B cell (primary cell): Measurements from ENCODE around the gene MYRIP. TPM values are rescaled to one million over a fixed set of nuclear protein-coding genes. Genes with fewer than 3 reads are reported as not detected.

Experiments
- ATAC-seq: fragments of 200-7000 bp; cut with Tn5 transposase; one replicate; pipeline ENCODE4 v1.10.0; 2021; ENCODE audit warnings: low read depth, mild to moderate bottlenecking, moderate number of reproducible peaks, moderate library complexity
- CTCF ChIA-PET: fragments of 350-600 bp; sonication (Branson Sonifier 250); formaldehyde crosslinking; loops from one replicate; lab custom pipeline; 2021; ENCODE audit warnings: antibody characterized with exemption, inconsistent platforms; lab: Charles Lee
- POLR2A ChIA-PET: fragments of 350-600 bp; sonication (Branson Sonifier 250); formaldehyde crosslinking; loops from one replicate; lab custom pipeline; 2021; ENCODE audit warnings: antibody characterized with exemption; lab: Charles Lee
- DNase-seq: peaks from one replicate; pipeline ENCODE4 v3.0.0; 2013
- H2AFZ ChIP-seq: 2 replicates; pipeline ENCODE4 v1.6.1; 2012; ENCODE audit warnings: mild to moderate bottlenecking, low read depth, low read length; ENCODE audit not compliant: insufficient read depth, poor library complexity, severe bottlenecking
- H3K27ac ChIP-seq, 2 donors: 1 replicate in 1 of 2; 2 replicates in 1 of 2; pipeline ENCODE4 v1.5.1; 2012 to 2013; ENCODE audit warnings: low read length in 2 of 2, mild to moderate bottlenecking in 2 of 2, moderate library complexity in 1 of 2
- H3K27me3 ChIP-seq, 4 experiments: fragments of 200-600 bp in 1 of 4; sonication (generic) in 1 of 4; replicated peaks in 1 of 4; 1 replicate in 2 of 4; 2 replicates in 2 of 4; pipeline versions ENCODE4 v1.6.1 to v1.7.0; 2013 to 2016; ENCODE audit warnings: low read length in 3 of 4, mild to moderate bottlenecking in 2 of 4, mixed read lengths in 1 of 4, moderate library complexity in 1 of 4; ENCODE audit not compliant: insufficient read depth in 4 of 4, control insufficient read depth in 3 of 4; ENCODE audit errors: control extremely low read depth in 1 of 4
- H3K36me3 ChIP-seq, 2 experiments: replicated peaks in 1 of 2; 1 replicate in 1 of 2; 2 replicates in 1 of 2; pipeline versions ENCODE4 v1.6.1 to v1.7.1; 2013; ENCODE audit warnings: low read length in 1 of 2; ENCODE audit not compliant: insufficient read depth in 2 of 2, control insufficient read depth in 1 of 2; ENCODE audit errors: control extremely low read depth in 1 of 2, extremely low read depth in 1 of 2
- H3K4me1 ChIP-seq, 2 donors: fragments of 200-600 bp in 1 of 2; sonication (generic) in 1 of 2; 1 replicate in 1 of 2; 2 replicates in 1 of 2; pipeline versions ENCODE4 v1.5.1 to v1.6.1; 2013 to 2017; ENCODE audit warnings: low read length in 2 of 2; ENCODE audit not compliant: control insufficient read depth in 2 of 2, insufficient read depth in 2 of 2
- H3K4me2 ChIP-seq: replicated peaks from 2 replicates; pipeline ENCODE3; 2012; ENCODE audit warnings: mild to moderate bottlenecking, low read depth, low read length; ENCODE audit not compliant: poor library complexity, severe bottlenecking
- H3K4me3 ChIP-seq, 5 experiments: fragments of 200-600 bp in 1 of 5; sonication (generic) in 1 of 5; 1 replicate in 3 of 5; 2 replicates in 2 of 5; pipeline versions ENCODE4 v1.5.1 to v1.7.0; 2011 to 2016; ENCODE audit warnings: low read length in 4 of 5, mild to moderate bottlenecking in 4 of 5, low read depth in 2 of 5, control low read depth in 1 of 5, moderate library complexity in 1 of 5; ENCODE audit not compliant: insufficient read depth in 1 of 5; ENCODE audit errors: control extremely low read depth in 1 of 5, extremely low read depth in 1 of 5
- H3K79me2 ChIP-seq: fragments of 200-600 bp; sonication (generic); one replicate; pipeline ENCODE4 v1.6.0; 2016; ENCODE audit warnings: low read length; ENCODE audit not compliant: control insufficient read depth, insufficient read depth
- H3K9ac ChIP-seq: fragments of 200-600 bp; sonication (generic); 2 replicates; pipeline ENCODE4 v1.6.1; 2017; ENCODE audit warnings: mild to moderate bottlenecking, low read length, moderate library complexity
- H3K9me3 ChIP-seq, 3 donors: one replicate each; pipeline versions ENCODE4 v1.6.1 to v1.7.1; 2013; ENCODE audit warnings: low read length in 2 of 3; ENCODE audit not compliant: control insufficient read depth in 2 of 3, insufficient read depth in 1 of 3; ENCODE audit errors: control extremely low read depth in 1 of 3
- H4K20me1 ChIP-seq: 2 replicates; pipeline ENCODE4 v1.6.0; 2012; ENCODE audit warnings: mild to moderate bottlenecking, low read length; ENCODE audit not compliant: insufficient read depth, control insufficient read depth, poor library complexity, severe bottlenecking
- H3K27ac Mint-ChIP-seq: one replicate; pipeline ENCODE4 v1.8.0; 2021; ENCODE audit warnings: mixed read lengths
- H3K27me3 Mint-ChIP-seq: one replicate; pipeline ENCODE4 v1.8.0; 2021; ENCODE audit warnings: mixed read lengths
- H3K4me1 Mint-ChIP-seq: one replicate; pipeline ENCODE4 v1.8.0; 2021; ENCODE audit warnings: mixed read lengths
- H3K4me3 Mint-ChIP-seq: one replicate; pipeline ENCODE4 v1.8.0; 2021; ENCODE audit warnings: mixed read lengths
- H3K9me3 Mint-ChIP-seq: one replicate; pipeline ENCODE4 v1.8.0; 2022; ENCODE audit warnings: mixed read lengths; ENCODE audit not compliant: insufficient read depth
- EZH2 ChIP-seq: IDR thresholded peaks from 2 replicates; pipeline ENCODE4 v1.6.1; 2012; ENCODE audit warnings: borderline replicate concordance, low read depth, mild to moderate bottlenecking, moderate library complexity, low read length; ENCODE audit not compliant: insufficient read depth, poor library complexity, severe bottlenecking
- WGBS: methylation state at CpG from one replicate; pipeline ENCODE4 v1.1.5; 2013; ENCODE audit warnings: missing lambda C conversion rate; ENCODE audit not compliant: insufficient coverage; 5-methylcytosine and 5-hydroxymethylcytosine counted together
- intact Hi-C: fragments of 100-400 bp; cut with micrococcal nuclease; formaldehyde crosslinking; loops from one replicate; pipeline ENCODE4 v1.10.0; 2022
- polyA plus RNA-seq: library from polyadenylated mRNA; depleted of rRNA; stranded (reverse); fragments of >200 nt; gene quantifications from 2 replicates; pipeline ENCODE4 v1.2.3, GENCODE V29; 2012
- total RNA-seq, 2 donors: library from RNA; stranded (reverse); fragments of 120-200 nt in 1 of 2; gene quantifications; 1 replicate in 1 of 2; 2 replicates in 1 of 2; pipeline versions ENCODE4 v1.2.3 to v1.2.4, GENCODE V29; 2013 to 2022
- TF ChIP-seq, protein P1 (sequence below): fragments of 200-600 bp; IDR thresholded peaks from one replicate; pipeline ENCODE4 v1.8.0; 2022; ENCODE audit warnings: antibody characterized with exemption, mild to moderate bottlenecking

Gene MYRIP
- total and polyA plus RNA-seq, 2 donors (not counting 1 experiment from before 2014, with no cell fraction given), result 0.03 to 0.10 TPM

- H2AFZ ChIP-seq, result no peak overlapping the region
- H3K36me3 ChIP-seq, result no peaks in the 10 kb centered on the region
- ChIA-PET CTCF (no interaction called here), POLR2A (no interaction called here)
- Mint-ChIP-seq H3K27me3 (peaks cover 9% of the 10 kb centered on the region), H3K4me3 (no peak overlapping the region), H3K9me3 (no peaks in the 10 kb centered on the region), H3K4me1 (no peaks in the 10 kb centered on the region), H3K27ac (no peak overlapping the region)
- ATAC-seq (no peak), DNase-seq (no peak)
- peaks cover 0 to 4% (median 0%) of the 10 kb centered on the region in 4 experiments for H3K27me3 ChIP-seq
- no peak overlapping the region for H3K4me2 ChIP-seq
- TF ChIP-seq EZH2, result no peak
- TF ChIP-seq, protein P1, sequence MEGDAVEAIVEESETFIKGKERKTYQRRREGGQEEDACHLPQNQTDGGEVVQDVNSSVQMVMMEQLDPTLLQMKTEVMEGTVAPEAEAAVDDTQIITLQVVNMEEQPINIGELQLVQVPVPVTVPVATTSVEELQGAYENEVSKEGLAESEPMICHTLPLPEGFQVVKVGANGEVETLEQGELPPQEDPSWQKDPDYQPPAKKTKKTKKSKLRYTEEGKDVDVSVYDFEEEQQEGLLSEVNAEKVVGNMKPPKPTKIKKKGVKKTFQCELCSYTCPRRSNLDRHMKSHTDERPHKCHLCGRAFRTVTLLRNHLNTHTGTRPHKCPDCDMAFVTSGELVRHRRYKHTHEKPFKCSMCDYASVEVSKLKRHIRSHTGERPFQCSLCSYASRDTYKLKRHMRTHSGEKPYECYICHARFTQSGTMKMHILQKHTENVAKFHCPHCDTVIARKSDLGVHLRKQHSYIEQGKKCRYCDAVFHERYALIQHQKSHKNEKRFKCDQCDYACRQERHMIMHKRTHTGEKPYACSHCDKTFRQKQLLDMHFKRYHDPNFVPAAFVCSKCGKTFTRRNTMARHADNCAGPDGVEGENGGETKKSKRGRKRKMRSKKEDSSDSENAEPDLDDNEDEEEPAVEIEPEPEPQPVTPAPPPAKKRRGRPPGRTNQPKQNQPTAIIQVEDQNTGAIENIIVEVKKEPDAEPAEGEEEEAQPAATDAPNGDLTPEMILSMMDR, result no peak
- H3K27ac ChIP-seq, result no peak overlapping the region
- no peak overlapping the region for H3K4me3 ChIP-seq
- no CpG with 5 or more reads among the region's 1 CpG for WGBS
- intact Hi-C loops, result no loop called here
- no peak overlapping the region for H3K9ac ChIP-seq
- no peaks in the 10 kb centered on the region for H3K79me2 ChIP-seq
- no peaks in the 10 kb centered on the region for H4K20me1 ChIP-seq
- H3K9me3 ChIP-seq, result no peaks in the 10 kb centered on the region
- H3K4me1 ChIP-seq, result no peaks in the 10 kb centered on the region
Measured at GRCh38 chr3:39784922-39785321, 24.5 kb upstream of the MYRIP start.

GRCh38 chr3:39788128-39788883 is 21.1 kb upstream of the MYRIP start:
- Histone ChIP-seq H3K79me2 (no peaks in the 10 kb centered on the region), H2AFZ (no peak overlapping the region), H3K9me3 (no peaks in the 10 kb centered on the region), H3K27me3 (no peaks in the 10 kb centered on the region), H3K4me3 (no peak overlapping the region), H3K27ac (no peak overlapping the region), H3K4me2 (no peak overlapping the region), H3K36me3 (no peaks in the 10 kb centered on the region), H4K20me1 (no peaks in the 10 kb centered on the region), H3K9ac (no peak overlapping the region), H3K4me1 (no peaks in the 10 kb centered on the region)
- no peak for DNase-seq
- Mint-ChIP-seq H3K27me3 (no peaks in the 10 kb centered on the region), H3K4me1 (no peaks in the 10 kb centered on the region), H3K9me3 (no peaks in the 10 kb centered on the region), H3K27ac (no peak overlapping the region), H3K4me3 (no peak overlapping the region)
- CTCF ChIA-PET, result no interaction called here
- WGBS, result 86% methylated on average over 2 of the region's 3 CpGs
- intact Hi-C loops, result no loop called here
- POLR2A ChIA-PET, result no interaction called here
- ATAC-seq, result no peak
- TF ChIP-seq, protein P1, result no peak
- TF ChIP-seq EZH2, result no peak
